ENCODE data around the gene RBBP6.

The RBBP6 gene

DNA sequence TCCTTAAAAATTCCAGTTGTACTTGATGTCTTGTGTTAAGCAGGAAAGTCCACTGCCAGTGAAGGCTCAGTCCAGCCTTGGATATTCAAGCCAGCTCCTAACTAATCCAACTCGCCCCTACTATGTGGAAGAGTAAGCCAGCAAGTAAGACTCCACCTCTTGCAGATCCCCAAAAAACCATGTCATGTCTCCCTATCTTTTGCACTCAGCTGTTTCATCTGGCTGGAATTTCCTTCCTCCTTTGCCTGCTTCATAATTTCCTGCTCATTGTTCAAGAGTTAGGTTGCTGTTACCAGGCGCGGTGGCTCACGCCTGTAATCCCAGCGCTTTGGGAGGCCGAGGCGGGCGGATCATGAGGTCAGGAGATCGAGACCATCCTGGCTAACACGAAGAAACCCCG lies 37.8 kb downstream of the RBBP6 start:
- no peak for DNase-seq
- Histone ChIP-seq H3K4me1 (no peaks in the 10 kb centered on the region), H3K36me3 (peaks cover 11% of the 10 kb centered on the region), H3K9me3 (no peaks in the 10 kb centered on the region), H3K27me3 (no peaks in the 10 kb centered on the region), H3K4me3 (ENCODE audit: low read depth, low read length) (no peak overlapping the region)
- TF ChIP-seq, protein P1, sequence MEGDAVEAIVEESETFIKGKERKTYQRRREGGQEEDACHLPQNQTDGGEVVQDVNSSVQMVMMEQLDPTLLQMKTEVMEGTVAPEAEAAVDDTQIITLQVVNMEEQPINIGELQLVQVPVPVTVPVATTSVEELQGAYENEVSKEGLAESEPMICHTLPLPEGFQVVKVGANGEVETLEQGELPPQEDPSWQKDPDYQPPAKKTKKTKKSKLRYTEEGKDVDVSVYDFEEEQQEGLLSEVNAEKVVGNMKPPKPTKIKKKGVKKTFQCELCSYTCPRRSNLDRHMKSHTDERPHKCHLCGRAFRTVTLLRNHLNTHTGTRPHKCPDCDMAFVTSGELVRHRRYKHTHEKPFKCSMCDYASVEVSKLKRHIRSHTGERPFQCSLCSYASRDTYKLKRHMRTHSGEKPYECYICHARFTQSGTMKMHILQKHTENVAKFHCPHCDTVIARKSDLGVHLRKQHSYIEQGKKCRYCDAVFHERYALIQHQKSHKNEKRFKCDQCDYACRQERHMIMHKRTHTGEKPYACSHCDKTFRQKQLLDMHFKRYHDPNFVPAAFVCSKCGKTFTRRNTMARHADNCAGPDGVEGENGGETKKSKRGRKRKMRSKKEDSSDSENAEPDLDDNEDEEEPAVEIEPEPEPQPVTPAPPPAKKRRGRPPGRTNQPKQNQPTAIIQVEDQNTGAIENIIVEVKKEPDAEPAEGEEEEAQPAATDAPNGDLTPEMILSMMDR (IDR thresholded peaks at IDR 0.05; ENCODE audit: low read depth, low read length), result no peak

DNA sequence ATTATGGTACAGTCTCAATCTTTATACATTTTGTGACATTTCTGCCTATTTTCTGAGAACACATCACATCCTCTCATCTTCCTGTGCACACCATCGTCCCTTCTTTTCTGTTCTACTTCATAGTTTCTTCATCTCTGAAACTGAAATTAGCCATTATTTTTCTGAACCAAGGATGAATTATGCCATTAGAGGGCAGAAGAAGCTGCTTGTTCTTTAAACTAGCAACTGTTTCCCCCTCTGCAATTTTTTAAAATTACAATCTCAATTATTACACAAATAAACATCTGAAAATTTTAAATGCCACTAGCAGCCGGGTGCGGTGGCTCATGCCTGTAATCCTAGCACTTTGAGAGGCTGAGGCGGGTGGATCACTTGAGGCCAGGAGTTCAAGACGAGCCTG lies 41.3 kb downstream of the RBBP6 start:
- H3K36me3 ChIP-seq, result no peaks in the 10 kb centered on the region
- TF ChIP-seq, protein P1 (IDR thresholded peaks at IDR 0.05; ENCODE audit: low read depth, low read length), result peak; percentile 36
- no peak for DNase-seq
- no peaks in the 10 kb centered on the region for H3K27me3 ChIP-seq
- no peak overlapping the region for H3K4me3 ChIP-seq (ENCODE audit: low read depth, low read length)
- no peaks in the 10 kb centered on the region for H3K4me1 ChIP-seq
- no peaks in the 10 kb centered on the region for H3K9me3 ChIP-seq

DNA sequence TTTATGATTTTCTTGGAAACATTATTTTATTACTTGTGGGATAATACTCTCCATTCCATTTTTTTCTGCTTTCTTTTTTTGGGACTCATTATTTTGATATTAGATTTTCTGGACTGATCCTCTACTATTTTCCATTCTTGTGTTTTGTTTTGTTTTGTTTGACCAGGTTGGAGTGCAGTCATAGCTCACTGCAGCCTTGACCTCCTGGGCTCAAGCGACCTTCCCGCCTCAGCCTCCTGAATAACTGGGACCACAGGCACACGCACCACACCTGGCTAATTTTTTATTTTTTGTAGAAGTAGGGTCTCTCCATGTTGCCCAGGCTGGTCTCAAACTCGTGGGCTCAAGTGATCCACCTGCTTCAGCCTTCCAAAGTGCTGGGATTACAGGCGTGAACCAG lies 44.1 kb downstream of the RBBP6 start:
- H3K4me3 ChIP-seq (ENCODE audit: low read depth, low read length), result no peak overlapping the region
- no peaks in the 10 kb centered on the region for H3K4me1 ChIP-seq
- no peaks in the 10 kb centered on the region for H3K36me3 ChIP-seq
- no peaks in the 10 kb centered on the region for H3K9me3 ChIP-seq
- H3K27me3 ChIP-seq, result no peaks in the 10 kb centered on the region
- TF ChIP-seq, protein P1 (IDR thresholded peaks at IDR 0.05; ENCODE audit: low read depth, low read length), result no peak
- DNase-seq, result no peak

DNA sequence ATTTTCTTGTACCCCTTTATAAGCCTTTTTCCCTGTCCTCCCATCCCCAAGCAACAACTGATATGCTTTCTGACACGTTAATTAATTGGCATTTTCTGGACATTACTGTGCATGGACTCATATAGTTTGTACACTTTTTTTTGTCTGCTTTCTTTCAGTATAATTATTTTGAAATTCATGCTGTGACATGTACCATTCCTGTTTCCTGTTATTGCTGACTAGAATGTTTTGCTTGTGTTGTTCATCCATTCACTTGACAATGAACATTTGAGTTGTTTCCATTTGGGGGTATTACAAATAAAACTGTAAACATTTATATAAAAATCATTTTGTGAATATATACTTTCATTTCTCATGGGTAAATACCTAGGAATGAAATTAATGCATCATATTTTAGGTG lies 50.6 kb downstream of the RBBP6 start:
- H3K4me3 ChIP-seq (ENCODE audit: low read depth, low read length), result no peak overlapping the region
- TF ChIP-seq, protein P1 (IDR thresholded peaks at IDR 0.05; ENCODE audit: low read depth, low read length), result no peak
- no peaks in the 10 kb centered on the region for H3K9me3 ChIP-seq
- H3K36me3 ChIP-seq, result no peaks in the 10 kb centered on the region
- H3K4me1 ChIP-seq, result no peaks in the 10 kb centered on the region
- no peaks in the 10 kb centered on the region for H3K27me3 ChIP-seq
- no peak for DNase-seq

DNA sequence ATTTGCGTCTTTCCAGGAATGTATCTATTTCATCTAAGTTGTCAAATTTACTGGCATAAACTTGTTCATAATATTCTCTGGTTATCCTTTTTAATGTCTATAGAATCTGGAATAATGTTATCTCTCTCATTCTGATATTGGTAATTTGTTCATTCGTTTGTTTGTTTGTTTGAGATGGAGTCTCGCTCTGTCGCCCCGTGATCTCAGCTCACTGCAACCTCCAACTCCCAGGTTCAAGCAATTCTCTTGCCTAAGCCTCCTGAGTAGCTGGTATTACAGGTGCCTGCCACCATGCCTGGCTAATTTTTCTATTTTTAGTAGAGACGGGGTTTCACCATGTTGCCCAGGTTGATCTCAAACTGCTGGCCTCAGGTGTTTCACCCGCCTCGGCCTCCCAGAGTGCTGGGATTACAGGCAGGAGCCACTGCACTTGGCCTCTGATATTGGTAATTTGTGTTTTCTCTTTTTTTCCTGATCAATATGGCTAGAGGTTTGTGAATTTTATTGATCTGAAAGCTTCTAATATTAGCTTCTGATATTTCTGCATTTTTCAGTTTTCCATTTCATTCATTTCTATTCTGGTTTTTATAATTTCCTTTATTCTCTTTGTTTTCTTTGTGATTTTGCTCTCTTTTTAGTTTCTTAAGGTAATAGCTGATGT lies 59.5 kb downstream of the RBBP6 start:
- Histone ChIP-seq H3K4me1 (no peaks in the 10 kb centered on the region), H3K36me3 (no peaks in the 10 kb centered on the region), H3K27me3 (peaks cover 10% of the 10 kb centered on the region), H3K4me3 (ENCODE audit: low read depth, low read length) (no peak overlapping the region), H3K9me3 (no peaks in the 10 kb centered on the region; the same call in 1 of the 2 replicates)
- no peak for DNase-seq
- TF ChIP-seq, protein P1 (IDR thresholded peaks at IDR 0.05; ENCODE audit: low read depth, low read length), result no peak

DNA sequence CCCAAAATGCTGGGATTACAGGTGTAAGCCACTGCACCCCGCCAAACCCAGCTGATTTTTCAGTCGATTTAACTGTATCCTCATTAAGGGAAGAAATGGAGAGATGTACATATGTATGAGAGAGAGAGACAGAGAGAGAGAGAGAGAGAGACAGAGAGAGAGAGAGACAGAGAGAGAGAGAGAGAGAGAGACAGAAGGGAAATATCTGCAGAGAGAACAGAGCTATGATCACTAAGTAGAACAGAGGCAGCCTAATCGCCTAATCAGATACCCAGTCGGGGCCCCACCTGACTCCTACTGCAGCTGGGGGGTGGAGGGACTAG lies 70.0 kb downstream of the RBBP6 start:
- TF ChIP-seq, protein P1 (IDR thresholded peaks at IDR 0.05; ENCODE audit: low read depth, low read length), result no peak
- H3K4me1 ChIP-seq, result peaks cover 3% of the 10 kb centered on the region
- peak overlapping the region; percentile 51 for H3K4me3 ChIP-seq (ENCODE audit: low read depth, low read length)
- DNase-seq, result no peak
- H3K36me3 ChIP-seq, result no peaks in the 10 kb centered on the region
- H3K27me3 ChIP-seq, result peaks cover 14% of the 10 kb centered on the region
- no peaks in the 10 kb centered on the region for H3K9me3 ChIP-seq

Measured in BE2C (cell line).